Endodermal cell (in vitro differentiated cells): Measurements from ENCODE around the gene SLC35D2. TPM values are rescaled to one million over a fixed set of nuclear protein-coding genes. Genes with fewer than 3 reads are reported as not detected.

Experiments
- DNase-seq: peaks from one replicate; pipeline ENCODE4 v3.0.0-alpha.2; 2017
- H3K27ac ChIP-seq: 2 replicates; pipeline ENCODE4 v1.5.1; 2013; ENCODE audit warnings: mild to moderate bottlenecking, low read depth, low read length, moderate library complexity
- H3K27me3 ChIP-seq: 2 replicates; pipeline ENCODE4 v1.6.1; 2013; ENCODE audit warnings: mild to moderate bottlenecking, low read length, moderate library complexity; ENCODE audit not compliant: insufficient read depth, control insufficient read depth, poor library complexity, severe bottlenecking
- H3K36me3 ChIP-seq: 2 replicates; pipeline ENCODE4 v1.7.0; 2013; ENCODE audit warnings: mild to moderate bottlenecking, low read length, moderate library complexity; ENCODE audit not compliant: control insufficient read depth, insufficient read depth
- H3K4me1 ChIP-seq: one replicate; pipeline ENCODE4 v1.7.0; 2013; ENCODE audit warnings: low read length; ENCODE audit not compliant: control insufficient read depth, insufficient read depth
- H3K4me3 ChIP-seq: 2 replicates; pipeline ENCODE4 v1.5.1; 2013; ENCODE audit warnings: mild to moderate bottlenecking, low read length, moderate library complexity
- H3K9ac ChIP-seq: 2 replicates; pipeline ENCODE4 v1.6.1; 2013; ENCODE audit warnings: mild to moderate bottlenecking, low read length, moderate library complexity; ENCODE audit not compliant: poor library complexity, severe bottlenecking; ENCODE audit errors: extremely low read depth
- H3K9me3 ChIP-seq: 2 replicates; pipeline ENCODE4 v1.6.1; 2013; ENCODE audit warnings: mild to moderate bottlenecking, low read length, moderate library complexity; ENCODE audit not compliant: control insufficient read depth
- H3K27ac Mint-ChIP-seq: 2 replicates; pipeline ENCODE4 v1.8.0; 2020; ENCODE audit warnings: mixed read lengths
- H3K27me3 Mint-ChIP-seq: 2 replicates; pipeline ENCODE4 v1.8.0; 2021; ENCODE audit warnings: mild to moderate bottlenecking, mixed read lengths; ENCODE audit not compliant: insufficient read depth
- H3K36me3 Mint-ChIP-seq: 2 replicates; pipeline ENCODE4 v1.8.0; 2020; ENCODE audit warnings: low read depth, mixed read lengths
- H3K4me1 Mint-ChIP-seq: 2 replicates; pipeline ENCODE4 v1.8.0; 2020; ENCODE audit warnings: mixed read lengths
- H3K4me3 Mint-ChIP-seq: 2 replicates; pipeline ENCODE4 v1.8.0; 2020; ENCODE audit warnings: mild to moderate bottlenecking, moderate library complexity, mixed read lengths
- H3K9me3 Mint-ChIP-seq: 2 replicates; pipeline ENCODE4 v1.8.0; 2020; ENCODE audit warnings: mild to moderate bottlenecking, mixed read lengths
- WGBS, 2 experiments: methylation state at CpG; one replicate each; pipeline versions ENCODE4 v1.1.5 to v1.1.7; 2013; ENCODE audit warnings: missing lambda C conversion rate in 2 of 2, mixed read lengths in 1 of 2; ENCODE audit not compliant: insufficient coverage in 1 of 2, insufficient read length in 1 of 2; 5-methylcytosine and 5-hydroxymethylcytosine counted together
- total RNA-seq, 2 donors: library from RNA; stranded (reverse); fragmentation: NEBNext Ultra II Directional in 1 of 2; extraction: Animal tissue kit (Norgen Biotek cat#: 25700) in 1 of 2; gene quantifications; 2 replicates in 1 of 2; 3 replicates in 1 of 2; pipeline ENCODE4 v1.2.1, GENCODE V29; 2021
- TF ChIP-seq, protein P1 (sequence below): fragments of 200-600 bp; sonication (generic); conservative IDR thresholded peaks from 2 replicates; pipeline ENCODE4 v1.5.0; 2021; ENCODE audit warnings: antibody characterized with exemption, mild to moderate bottlenecking

The SLC35D2 gene
- total RNA-seq, 2 donors from 2014 or later = 31.9 to 36.2 TPM

DNA sequence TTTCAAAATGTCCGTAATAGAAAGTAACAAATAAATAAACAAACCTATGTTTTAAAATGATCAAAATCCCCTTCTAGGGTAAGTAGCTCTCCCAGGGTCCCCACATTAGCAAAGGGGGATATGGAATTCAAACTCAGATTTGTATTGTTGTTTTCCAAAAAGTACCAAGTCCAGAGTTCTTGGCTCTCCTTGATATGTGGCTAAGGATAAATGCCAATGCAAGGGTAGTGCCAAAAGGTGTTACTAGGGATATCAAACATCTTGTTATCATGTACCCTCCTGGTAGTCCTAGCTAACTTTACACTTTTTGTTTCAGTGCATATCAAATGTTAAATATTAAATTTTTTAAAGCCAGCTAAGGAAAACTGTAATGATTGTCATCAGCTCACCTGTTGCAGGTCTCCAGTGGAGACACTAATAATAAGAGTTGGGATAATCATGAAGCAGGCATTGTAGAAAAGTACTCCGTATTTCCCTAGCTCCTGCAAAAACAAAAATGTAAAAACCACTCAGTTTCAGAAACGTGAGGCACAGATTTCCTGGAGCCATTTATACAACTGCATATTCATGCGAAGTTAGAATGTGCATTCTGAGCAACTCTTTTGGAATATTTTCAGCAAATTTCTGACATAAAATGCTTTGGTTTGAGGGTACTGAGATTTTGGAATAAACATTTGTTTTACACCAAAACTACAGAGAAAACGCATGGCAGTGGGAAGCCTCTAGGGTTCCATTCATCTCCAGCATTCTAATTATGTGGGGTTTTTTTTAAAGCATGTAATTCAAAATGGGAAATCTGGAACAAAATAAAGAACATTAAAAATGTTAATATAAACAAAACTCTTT, 39.8 kb downstream of the SLC35D2 start:
- H3K27me3 Mint-ChIP-seq = no peaks in the 10 kb centered on the region
- no peak overlapping the region for H3K9ac ChIP-seq
- peaks cover 20% of the 10 kb centered on the region for H3K36me3 ChIP-seq
- H3K4me3 Mint-ChIP-seq = no peak overlapping the region
- TF ChIP-seq, protein P1, sequence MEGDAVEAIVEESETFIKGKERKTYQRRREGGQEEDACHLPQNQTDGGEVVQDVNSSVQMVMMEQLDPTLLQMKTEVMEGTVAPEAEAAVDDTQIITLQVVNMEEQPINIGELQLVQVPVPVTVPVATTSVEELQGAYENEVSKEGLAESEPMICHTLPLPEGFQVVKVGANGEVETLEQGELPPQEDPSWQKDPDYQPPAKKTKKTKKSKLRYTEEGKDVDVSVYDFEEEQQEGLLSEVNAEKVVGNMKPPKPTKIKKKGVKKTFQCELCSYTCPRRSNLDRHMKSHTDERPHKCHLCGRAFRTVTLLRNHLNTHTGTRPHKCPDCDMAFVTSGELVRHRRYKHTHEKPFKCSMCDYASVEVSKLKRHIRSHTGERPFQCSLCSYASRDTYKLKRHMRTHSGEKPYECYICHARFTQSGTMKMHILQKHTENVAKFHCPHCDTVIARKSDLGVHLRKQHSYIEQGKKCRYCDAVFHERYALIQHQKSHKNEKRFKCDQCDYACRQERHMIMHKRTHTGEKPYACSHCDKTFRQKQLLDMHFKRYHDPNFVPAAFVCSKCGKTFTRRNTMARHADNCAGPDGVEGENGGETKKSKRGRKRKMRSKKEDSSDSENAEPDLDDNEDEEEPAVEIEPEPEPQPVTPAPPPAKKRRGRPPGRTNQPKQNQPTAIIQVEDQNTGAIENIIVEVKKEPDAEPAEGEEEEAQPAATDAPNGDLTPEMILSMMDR = no peak
- H3K36me3 Mint-ChIP-seq = peaks cover 16% of the 10 kb centered on the region
- peak overlapping the region; percentile 57 for H3K27ac ChIP-seq
- no peaks in the 10 kb centered on the region for H3K27me3 ChIP-seq
- peaks cover 6% of the 10 kb centered on the region for H3K9me3 Mint-ChIP-seq
- H3K4me1 ChIP-seq = peaks cover 2% of the 10 kb centered on the region
- H3K4me1 Mint-ChIP-seq = peaks cover 13% of the 10 kb centered on the region
- H3K9me3 ChIP-seq = peaks cover 7% of the 10 kb centered on the region
- no peak overlapping the region for H3K4me3 ChIP-seq
- peak overlapping the region; percentile 85 for H3K27ac Mint-ChIP-seq
- WGBS, 2 experiments = 77 to 85% methylated on average over 3 to 5 of the region's 5 CpGs
- no peak for DNase-seq

- Mint-ChIP-seq H3K4me1 (peaks cover 13% of the 10 kb centered on the region), H3K27ac (no peak overlapping the region), H3K36me3 (peaks cover 7% of the 10 kb centered on the region), H3K4me3 (no peak overlapping the region), H3K27me3 (no peaks in the 10 kb centered on the region), H3K9me3 (no peaks in the 10 kb centered on the region)
- DNase-seq = no peak
- Histone ChIP-seq H3K9me3 (no peaks in the 10 kb centered on the region), H3K36me3 (peaks cover 14% of the 10 kb centered on the region), H3K4me3 (no peak overlapping the region), H3K4me1 (peaks cover 2% of the 10 kb centered on the region), H3K9ac (no peak overlapping the region), H3K27ac (no peak overlapping the region), H3K27me3 (no peaks in the 10 kb centered on the region)
- TF ChIP-seq, protein P1 = no peak
- WGBS, 2 experiments = 90 to 92% methylated on average over 19 to 20 of the region's 20 CpGs
Observed at GRCh38 chr9:96342571-96343245, 40.8 kb downstream of the SLC35D2 start.

DNA sequence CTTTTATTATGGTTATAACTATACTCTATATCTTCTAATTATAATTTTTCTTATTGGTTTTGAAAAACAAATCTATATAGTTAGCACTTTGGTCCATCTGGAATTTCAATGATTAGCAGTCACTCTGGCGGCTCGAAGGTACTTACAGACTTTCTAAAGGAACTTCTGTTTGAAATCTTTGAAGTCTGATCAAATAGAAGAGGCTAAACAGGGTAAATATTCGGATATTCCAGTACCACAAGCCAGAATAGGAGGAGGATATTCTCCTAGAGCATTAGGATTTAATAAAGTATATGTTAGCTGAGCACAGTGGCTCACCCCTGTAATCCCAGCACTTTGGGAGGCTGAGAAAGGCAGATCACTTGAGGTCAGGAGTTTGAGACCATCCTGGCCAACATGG, 42.8 kb downstream of the SLC35D2 start:
- no peaks in the 10 kb centered on the region for H3K27me3 ChIP-seq
- peaks cover 13% of the 10 kb centered on the region for H3K4me1 Mint-ChIP-seq
- no peak overlapping the region for H3K27ac Mint-ChIP-seq
- TF ChIP-seq, protein P1 = no peak
- no peaks in the 10 kb centered on the region for H3K27me3 Mint-ChIP-seq
- WGBS, 2 experiments = 97 to 100% methylated on average over 3 of the region's 3 CpGs
- DNase-seq = no peak
- no peak overlapping the region for H3K4me3 ChIP-seq
- H3K4me3 Mint-ChIP-seq = no peak overlapping the region
- H3K4me1 ChIP-seq = peaks cover 2% of the 10 kb centered on the region
- peaks cover 18% of the 10 kb centered on the region for H3K36me3 ChIP-seq
- no peaks in the 10 kb centered on the region for H3K9me3 Mint-ChIP-seq
- H3K27ac ChIP-seq = no peak overlapping the region
- H3K9ac ChIP-seq = no peak overlapping the region
- no peaks in the 10 kb centered on the region for H3K9me3 ChIP-seq
- H3K36me3 Mint-ChIP-seq = peaks cover 12% of the 10 kb centered on the region
